Measurements from ENCODE around the gene CDC73.
"Not testable (repeated sequence)": the region's sequence is repeated elsewhere in the genome, so short reads cannot be mapped to it uniquely, and the experiment has no call there.

CDC73 gene

GRCh38 chr1:193212637-193213036, 90.8 kb downstream of the CDC73 start:
- TF ChIP-seq CTCF (IDR thresholded peaks at IDR 0.05; ENCODE audit: extremely low read depth, insufficient read depth, missing control alignments): no peak
- in situ Hi-C loops (cut with MboI; ENCODE audit: low pct_unique_long_range_greater_than_20kb, low sequenced_read_pairs, unreplicated experiment): no loop called here
- DNase-seq (ENCODE audit: low spot score): no peak

DNA sequence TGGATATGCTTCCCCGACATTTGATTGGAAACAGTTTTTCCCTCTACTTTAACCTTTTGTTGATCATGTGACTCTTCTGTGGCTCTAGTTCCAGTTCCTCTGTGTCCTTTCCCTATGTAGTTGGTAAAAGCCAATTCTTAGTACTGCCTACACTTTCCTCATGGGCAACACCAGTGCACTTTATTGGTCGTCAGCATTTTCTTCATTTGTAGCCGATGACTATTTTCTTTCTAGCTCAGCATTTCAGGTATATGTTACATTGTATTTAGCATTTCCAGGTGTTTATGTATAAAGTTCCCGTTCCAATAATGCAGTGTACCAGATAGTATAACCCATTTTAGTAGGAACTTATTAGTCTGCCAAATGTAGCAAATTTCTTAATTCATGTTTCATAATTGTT, 92.2 kb downstream of the CDC73 start:
- no peak for DNase-seq (ENCODE audit: low spot score)
- no peak for TF ChIP-seq CTCF (IDR thresholded peaks at IDR 0.05; ENCODE audit: extremely low read depth, insufficient read depth, missing control alignments)
- in situ Hi-C loops (cut with MboI; ENCODE audit: low pct_unique_long_range_greater_than_20kb, low sequenced_read_pairs, unreplicated experiment): no loop called here

GRCh38 chr1:193216920-193217319, 95.1 kb downstream of the CDC73 start:
- in situ Hi-C loops (cut with MboI; ENCODE audit: low pct_unique_long_range_greater_than_20kb, low sequenced_read_pairs, unreplicated experiment): no loop called here
- DNase-seq (ENCODE audit: low spot score): no peak
- TF ChIP-seq CTCF (IDR thresholded peaks at IDR 0.05; ENCODE audit: extremely low read depth, insufficient read depth, missing control alignments): no peak

GRCh38 chr1:193219391-193219790, 97.6 kb downstream of the CDC73 start:
- no peak for TF ChIP-seq CTCF (IDR thresholded peaks at IDR 0.05; ENCODE audit: extremely low read depth, insufficient read depth, missing control alignments)
- in situ Hi-C loops (cut with MboI; ENCODE audit: low pct_unique_long_range_greater_than_20kb, low sequenced_read_pairs, unreplicated experiment): no loop called here
- no peak for DNase-seq (ENCODE audit: low spot score)

- no peak for TF ChIP-seq CTCF (IDR thresholded peaks at IDR 0.05; ENCODE audit: extremely low read depth, insufficient read depth, missing control alignments)
- no peak for DNase-seq (ENCODE audit: low spot score)
- in situ Hi-C loops (cut with MboI; ENCODE audit: low pct_unique_long_range_greater_than_20kb, low sequenced_read_pairs, unreplicated experiment): no loop called here
Measured at GRCh38 chr1:193221651-193222050, 99.8 kb downstream of the CDC73 start.

GRCh38 chr1:193222056-193222615, 100.3 kb downstream of the CDC73 start:
- DNase-seq (ENCODE audit: low spot score): no peak
- in situ Hi-C loops (cut with MboI; ENCODE audit: low pct_unique_long_range_greater_than_20kb, low sequenced_read_pairs, unreplicated experiment): no loop called here
- no peak for TF ChIP-seq CTCF (IDR thresholded peaks at IDR 0.05; ENCODE audit: extremely low read depth, insufficient read depth, missing control alignments)

GRCh38 chr1:193229136-193229535, 107.3 kb downstream of the CDC73 start:
- in situ Hi-C loops (cut with MboI; ENCODE audit: low pct_unique_long_range_greater_than_20kb, low sequenced_read_pairs, unreplicated experiment): no loop called here
- no peak for TF ChIP-seq CTCF (IDR thresholded peaks at IDR 0.05; ENCODE audit: extremely low read depth, insufficient read depth, missing control alignments)
- DNase-seq (ENCODE audit: low spot score): no peak

DNA sequence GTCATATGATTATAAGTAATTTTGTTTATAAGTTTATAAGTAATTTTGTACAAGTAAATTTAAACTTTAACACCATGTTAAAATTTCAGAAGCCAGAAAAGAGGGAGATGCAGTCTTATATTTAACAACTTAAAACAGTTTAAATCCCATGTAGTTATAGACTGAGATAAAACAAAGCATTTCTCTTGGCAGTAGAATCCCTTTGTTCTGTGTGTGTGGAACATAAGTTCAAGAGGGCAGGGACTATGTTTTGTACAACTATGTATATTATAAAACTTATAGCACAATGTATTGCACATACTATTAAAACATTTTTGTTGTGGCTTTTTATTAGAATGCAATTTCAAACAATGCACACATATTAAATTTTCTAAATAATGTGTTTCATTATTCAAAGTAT, 109.3 kb downstream of the CDC73 start:
- in situ Hi-C loops (cut with MboI; ENCODE audit: low pct_unique_long_range_greater_than_20kb, low sequenced_read_pairs, unreplicated experiment); DNase-seq (ENCODE audit: low spot score): not testable (repeated sequence)
